ENCODE data around the gene RAB33B. TPM values are rescaled to one million over a fixed set of nuclear protein-coding genes. Genes with fewer than 3 reads are reported as not detected.
"Not testable (repeated sequence)": the region's sequence is repeated elsewhere in the genome, so short reads cannot be mapped to it uniquely, and the experiment has no call there.

Gene RAB33B
- polyA plus RNA-seq, 3 donors = 5.8 to 8.1 (median 6.0) TPM

DNA sequence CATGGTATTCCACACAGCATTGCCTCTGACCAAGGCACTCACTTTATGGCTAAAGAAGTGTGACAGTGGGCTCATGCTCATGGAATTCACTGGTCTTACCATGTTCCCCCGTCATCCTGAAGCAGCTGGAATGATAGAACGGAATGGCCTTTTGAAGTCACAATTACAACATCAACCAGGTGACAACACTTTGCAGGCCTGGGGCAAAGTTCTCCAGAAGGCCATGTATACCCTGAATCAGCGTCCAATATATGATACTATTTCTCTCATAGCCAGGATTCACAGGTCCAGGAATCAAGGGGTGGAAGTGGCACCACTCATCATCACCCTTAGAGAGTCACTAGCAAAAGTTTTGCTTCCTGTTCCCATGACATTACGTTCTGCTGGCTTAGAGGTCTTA, 6.8 kb upstream of the RAB33B start:
- H3K4me3 Mint-ChIP-seq; H3K4me2 ChIP-seq (replicated peaks; ENCODE audit: extremely low read depth, low read length, poor library complexity, severe bottlenecking); H3K27me3 ChIP-seq (ENCODE audit: control insufficient read depth in 2 of 2, insufficient read depth in 2 of 2, low read length in 2 of 2); H3K4me1 ChIP-seq (ENCODE audit: control insufficient read depth in 1 of 2, insufficient read depth in 2 of 2, low read length in 2 of 2); DNase-seq; H3K27me3 Mint-ChIP-seq (ENCODE audit: low read depth in 3 of 3); H3K36me3 ChIP-seq (replicated peaks in 1 of 2; ENCODE audit: control insufficient read depth in 1 of 2, insufficient read depth in 2 of 2, low read length in 2 of 2); H3K27ac ChIP-seq (ENCODE audit: low read depth in 1 of 2, low read length in 2 of 2); H3K27ac Mint-ChIP-seq; H3K9ac ChIP-seq (ENCODE audit: insufficient read depth, low read length, poor library complexity, severe bottlenecking); intact Hi-C loops (cut with micrococcal nuclease); H3K4me3 ChIP-seq (replicated peaks in 1 of 3; ENCODE audit: low read depth in 2 of 3, low read length in 3 of 3); H3K36me3 Mint-ChIP-seq; H3K9me3 ChIP-seq (replicated peaks in 1 of 2; ENCODE audit: control insufficient read depth in 1 of 2, insufficient read depth in 1 of 2, low read length in 2 of 2); H4K20me1 ChIP-seq (ENCODE audit: insufficient read depth, low read length); H2AFZ ChIP-seq (ENCODE audit: insufficient read depth, low read depth, low read length, poor library complexity, severe bottlenecking): not testable (repeated sequence)
- peaks cover 23% of the 10 kb centered on the region for H3K4me1 Mint-ChIP-seq
- 97% methylated on average over 3 of the region's 4 CpGs for WGBS (ENCODE audit: insufficient coverage)
- H3K79me2 ChIP-seq (ENCODE audit: insufficient read depth, low read length) = peaks cover 31% of the 10 kb centered on the region
- H3K9me3 Mint-ChIP-seq = peaks cover 0 to 12% (median 2%) of the 10 kb centered on the region in 7 donors

- no peak overlapping the region for H3K9ac ChIP-seq (ENCODE audit: insufficient read depth, low read length, poor library complexity, severe bottlenecking)
- DNase-seq = no peak
- peaks cover 17 to 30% of the 10 kb centered on the region in 2 donors for H3K4me1 ChIP-seq (ENCODE audit: control insufficient read depth in 1 of 2, insufficient read depth in 2 of 2, low read length in 2 of 2)
- no peak overlapping the region for H3K4me2 ChIP-seq (replicated peaks; ENCODE audit: extremely low read depth, low read length, poor library complexity, severe bottlenecking)
- H4K20me1 ChIP-seq (ENCODE audit: insufficient read depth, low read length) = peaks cover 8% of the 10 kb centered on the region
- intact Hi-C loops (cut with micrococcal nuclease) = loop anchor here (5.0 to 10.0 kb wide), 3 partner anchors 107 to 1264 kb away; partner anchors contain the start of gene SETD7 (in 1 of the 2)
- no peak overlapping the region for H3K27ac ChIP-seq (ENCODE audit: low read depth in 1 of 2, low read length in 2 of 2)
- Mint-ChIP-seq H3K4me1 (peaks cover 44% of the 10 kb centered on the region), H3K27ac (no peak overlapping the region), H3K4me3 (no peak overlapping the region), H3K27me3 (ENCODE audit: low read depth in 3 of 3) (peaks cover 0 to 1% (median 0%) of the 10 kb centered on the region in 3 donors), H3K36me3 (peaks cover 5 to 7% of the 10 kb centered on the region in 2 donors), H3K9me3 (peaks cover 0 to 6% (median 0%) of the 10 kb centered on the region in 7 donors)
- TF ChIP-seq CTCF (IDR thresholded peaks at IDR 0.05) = no peak
- peaks cover 55% of the 10 kb centered on the region for H3K79me2 ChIP-seq (ENCODE audit: insufficient read depth, low read length)
- WGBS (ENCODE audit: insufficient coverage) = no CpG with 5 or more reads among the region's 2 CpGs
- H3K9me3 ChIP-seq (replicated peaks in 1 of 2; ENCODE audit: control insufficient read depth in 1 of 2, insufficient read depth in 1 of 2, low read length in 2 of 2) = no peaks in the 10 kb centered on the region
- H3K27me3 ChIP-seq (ENCODE audit: control insufficient read depth in 2 of 2, insufficient read depth in 2 of 2, low read length in 2 of 2) = no peaks in the 10 kb centered on the region
- H3K36me3 ChIP-seq (replicated peaks in 1 of 2; ENCODE audit: control insufficient read depth in 1 of 2, insufficient read depth in 2 of 2, low read length in 2 of 2) = no peaks in the 10 kb centered on the region
- no peak overlapping the region for H2AFZ ChIP-seq (ENCODE audit: insufficient read depth, low read depth, low read length, poor library complexity, severe bottlenecking)
- no peak overlapping the region for H3K4me3 ChIP-seq (replicated peaks in 1 of 3; ENCODE audit: low read depth in 2 of 3, low read length in 3 of 3)
These were observed 3.3 kb upstream of the RAB33B start for GRCh38 chr4:139450586-139450985.

Data from CD14-positive monocyte (primary cell).